Measurements from ENCODE around the gene PARP11.

The PARP11 gene

DNA sequence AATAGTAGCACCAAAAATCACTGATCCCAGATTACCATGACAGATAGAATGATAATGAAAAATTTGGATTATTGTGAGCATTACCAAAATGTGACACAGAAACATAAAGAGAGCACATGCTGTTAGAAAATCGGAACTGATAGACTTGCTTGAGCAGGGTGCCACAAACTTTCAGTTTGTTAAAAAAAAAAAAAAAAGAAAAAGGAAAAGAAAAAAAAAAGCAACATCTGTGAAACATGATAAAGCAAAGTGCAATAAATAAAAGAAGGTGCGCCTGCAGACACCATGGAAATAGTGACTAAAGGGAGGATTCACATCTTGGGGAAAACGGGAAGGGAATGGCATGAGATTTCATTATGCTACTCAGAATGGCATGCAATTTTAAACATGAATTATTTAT is 6.6 kb upstream of the PARP11 start:
- Histone ChIP-seq H3K9ac (ENCODE audit: low read length) (no peak overlapping the region), H3K9me3 (ENCODE audit: low read length) (no peaks in the 10 kb centered on the region), H3K27ac (ENCODE audit: low read depth, low read length, poor library complexity, severe bottlenecking) (no peak overlapping the region), H3K27me3 (ENCODE audit: insufficient read depth, low read length) (no peaks in the 10 kb centered on the region), H3F3A (ENCODE audit: insufficient read depth, low read length) (no peaks in the 10 kb centered on the region), H3K79me2 (ENCODE audit: insufficient read depth, low read length) (no peaks in the 10 kb centered on the region), H3K9me2 (ENCODE audit: low read depth, low read length) (no peaks in the 10 kb centered on the region), H3K4me2 (ENCODE audit: low read length) (no peak overlapping the region), H3K4me3 (ENCODE audit: low read depth, low read length, poor library complexity, severe bottlenecking) (no peak overlapping the region), H3K4me1 (ENCODE audit: insufficient read depth, low read length, severe bottlenecking) (no peaks in the 10 kb centered on the region), H2AFZ (ENCODE audit: low read length) (no peak overlapping the region), H4K20me1 (ENCODE audit: insufficient read depth, low read length) (no peaks in the 10 kb centered on the region), H3K36me3 (ENCODE audit: insufficient read depth, low read length) (no peaks in the 10 kb centered on the region)
- TF ChIP-seq, protein P1, sequence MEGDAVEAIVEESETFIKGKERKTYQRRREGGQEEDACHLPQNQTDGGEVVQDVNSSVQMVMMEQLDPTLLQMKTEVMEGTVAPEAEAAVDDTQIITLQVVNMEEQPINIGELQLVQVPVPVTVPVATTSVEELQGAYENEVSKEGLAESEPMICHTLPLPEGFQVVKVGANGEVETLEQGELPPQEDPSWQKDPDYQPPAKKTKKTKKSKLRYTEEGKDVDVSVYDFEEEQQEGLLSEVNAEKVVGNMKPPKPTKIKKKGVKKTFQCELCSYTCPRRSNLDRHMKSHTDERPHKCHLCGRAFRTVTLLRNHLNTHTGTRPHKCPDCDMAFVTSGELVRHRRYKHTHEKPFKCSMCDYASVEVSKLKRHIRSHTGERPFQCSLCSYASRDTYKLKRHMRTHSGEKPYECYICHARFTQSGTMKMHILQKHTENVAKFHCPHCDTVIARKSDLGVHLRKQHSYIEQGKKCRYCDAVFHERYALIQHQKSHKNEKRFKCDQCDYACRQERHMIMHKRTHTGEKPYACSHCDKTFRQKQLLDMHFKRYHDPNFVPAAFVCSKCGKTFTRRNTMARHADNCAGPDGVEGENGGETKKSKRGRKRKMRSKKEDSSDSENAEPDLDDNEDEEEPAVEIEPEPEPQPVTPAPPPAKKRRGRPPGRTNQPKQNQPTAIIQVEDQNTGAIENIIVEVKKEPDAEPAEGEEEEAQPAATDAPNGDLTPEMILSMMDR (IDR thresholded peaks at IDR 0.05; ENCODE audit: low read length): no peak
- no peak for TF ChIP-seq EZH2 (IDR thresholded peaks at IDR 0.05; ENCODE audit: borderline replicate concordance, low read length)

DNA sequence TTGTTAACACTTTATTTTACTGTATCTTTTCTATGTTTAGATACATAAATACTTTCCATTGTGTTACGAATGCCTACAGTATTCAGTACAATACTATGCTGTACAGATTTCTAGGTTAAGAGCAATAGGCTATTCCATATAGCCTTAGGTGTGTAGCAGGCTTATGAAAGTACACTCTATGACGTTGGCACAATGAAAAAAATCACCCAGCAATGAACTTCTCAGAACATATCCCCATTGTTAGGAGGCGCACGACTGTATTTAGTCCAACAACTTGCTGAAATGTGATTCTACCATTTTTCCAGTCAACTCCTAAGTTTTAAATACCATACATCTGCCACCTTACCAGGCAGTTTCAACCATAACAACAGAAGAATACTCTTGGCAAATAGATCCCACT is 1.8 kb downstream of the PARP11 start:
- Histone ChIP-seq H3K79me2 (ENCODE audit: insufficient read depth, low read length) (no peaks in the 10 kb centered on the region), H3K36me3 (ENCODE audit: insufficient read depth, low read length) (no peaks in the 10 kb centered on the region; the same call in 1 of the 2 replicates), H3K4me1 (ENCODE audit: insufficient read depth, low read length, severe bottlenecking) (peaks cover 37% of the 10 kb centered on the region), H3K27me3 (ENCODE audit: insufficient read depth, low read length) (no peaks in the 10 kb centered on the region), H3K4me3 (ENCODE audit: low read depth, low read length, poor library complexity, severe bottlenecking) (peak overlapping the region; percentile 87), H4K20me1 (ENCODE audit: insufficient read depth, low read length) (no peaks in the 10 kb centered on the region), H3K9me3 (ENCODE audit: low read length) (no peaks in the 10 kb centered on the region), H3K4me2 (ENCODE audit: low read length) (peak overlapping the region; percentile 89), H3K9me2 (ENCODE audit: low read depth, low read length) (no peaks in the 10 kb centered on the region), H3K27ac (ENCODE audit: low read depth, low read length, poor library complexity, severe bottlenecking) (no peak overlapping the region), H3K9ac (ENCODE audit: low read length) (peak overlapping the region; percentile 87; the same call in 1 of the 2 replicates), H2AFZ (ENCODE audit: low read length) (no peak overlapping the region), H3F3A (ENCODE audit: insufficient read depth, low read length) (no peaks in the 10 kb centered on the region)
- no peak for TF ChIP-seq EZH2 (IDR thresholded peaks at IDR 0.05; ENCODE audit: borderline replicate concordance, low read length)
- TF ChIP-seq, protein P1 (IDR thresholded peaks at IDR 0.05; ENCODE audit: low read length): no peak

DNA sequence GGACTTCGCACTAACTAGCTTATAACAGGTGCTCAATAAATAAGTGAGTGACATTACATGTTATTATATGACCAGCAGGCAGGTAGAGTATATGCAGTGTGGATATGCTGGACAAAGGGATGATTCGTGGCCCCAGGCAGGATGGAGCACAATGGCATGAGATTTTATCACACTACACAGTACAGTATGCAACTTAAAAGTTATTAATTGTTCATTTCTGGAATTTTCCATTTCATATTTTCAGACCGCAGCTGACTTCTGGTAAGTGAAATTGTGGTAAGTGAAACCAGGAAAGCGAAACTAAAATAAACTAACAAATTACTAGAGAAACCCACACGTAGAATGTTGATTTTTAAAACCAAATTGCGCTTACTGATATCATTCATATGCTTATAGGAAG is 3.3 kb downstream of the PARP11 start:
- Histone ChIP-seq H3K9me3 (ENCODE audit: low read length) (peaks cover 13% of the 10 kb centered on the region), H2AFZ (ENCODE audit: low read length) (no peak overlapping the region), H3K4me1 (ENCODE audit: insufficient read depth, low read length, severe bottlenecking) (peaks cover 37% of the 10 kb centered on the region), H4K20me1 (ENCODE audit: insufficient read depth, low read length) (no peaks in the 10 kb centered on the region), H3K36me3 (ENCODE audit: insufficient read depth, low read length) (no peaks in the 10 kb centered on the region; the same call in 1 of the 2 replicates), H3K27ac (ENCODE audit: low read depth, low read length, poor library complexity, severe bottlenecking) (no peak overlapping the region), H3K4me3 (ENCODE audit: low read depth, low read length, poor library complexity, severe bottlenecking) (peak overlapping the region; percentile 9), H3K27me3 (ENCODE audit: insufficient read depth, low read length) (no peaks in the 10 kb centered on the region), H3K79me2 (ENCODE audit: insufficient read depth, low read length) (no peaks in the 10 kb centered on the region), H3F3A (ENCODE audit: insufficient read depth, low read length) (no peaks in the 10 kb centered on the region), H3K9me2 (ENCODE audit: low read depth, low read length) (no peaks in the 10 kb centered on the region), H3K9ac (ENCODE audit: low read length) (no peak overlapping the region), H3K4me2 (ENCODE audit: low read length) (peak overlapping the region; percentile 43)
- TF ChIP-seq EZH2 (IDR thresholded peaks at IDR 0.05; ENCODE audit: borderline replicate concordance, low read length): no peak
- TF ChIP-seq, protein P1 (IDR thresholded peaks at IDR 0.05; ENCODE audit: low read length): no peak
